HUES6 (cell line): Measurements from ENCODE around the gene MUC5B.

ENCODE experiments used
- H3K27ac ChIP-seq: 2 replicates; pipeline ENCODE4 v1.7.0; 2013; ENCODE audit warnings: low read depth, mild to moderate bottlenecking, low read length, inconsistent platforms
- H3K27me3 ChIP-seq: 2 replicates; pipeline ENCODE4 v1.6.1; 2013; ENCODE audit warnings: low read length; ENCODE audit not compliant: control insufficient read depth, insufficient read depth
- H3K36me3 ChIP-seq: 2 replicates; pipeline ENCODE4 v1.6.1; 2013; ENCODE audit warnings: low read length; ENCODE audit not compliant: control insufficient read depth, insufficient read depth
- H3K4me1 ChIP-seq: 2 replicates; pipeline ENCODE4 v1.6.1; 2013; ENCODE audit warnings: low read length; ENCODE audit not compliant: control insufficient read depth, insufficient read depth
- H3K4me3 ChIP-seq: 2 replicates; pipeline ENCODE4 v1.5.1; 2013; ENCODE audit warnings: low read depth, low read length
- H3K9ac ChIP-seq: one replicate; pipeline ENCODE4 v1.6.1; 2013; ENCODE audit warnings: mild to moderate bottlenecking, low read length
- H3K9me3 ChIP-seq: 2 replicates; pipeline ENCODE4 v1.6.1; 2013; ENCODE audit warnings: low read depth, low read length; ENCODE audit not compliant: control insufficient read depth, insufficient read depth

The MUC5B gene

GRCh38 chr11:1251236-1251770 is 28.4 kb downstream of the MUC5B start:
- H3K9ac ChIP-seq, result no peak overlapping the region
- no peak overlapping the region for H3K4me3 ChIP-seq
- peaks cover 28% of the 10 kb centered on the region for H3K9me3 ChIP-seq
- H3K27me3 ChIP-seq, result no peaks in the 10 kb centered on the region
- no peaks in the 10 kb centered on the region for H3K36me3 ChIP-seq
- H3K27ac ChIP-seq, result no peak overlapping the region
- no peaks in the 10 kb centered on the region for H3K4me1 ChIP-seq

- peaks cover 23% of the 10 kb centered on the region for H3K9me3 ChIP-seq
- H3K27ac ChIP-seq, result no peak overlapping the region
- no peak overlapping the region for H3K4me3 ChIP-seq
- H3K9ac ChIP-seq, result no peak overlapping the region
- H3K36me3 ChIP-seq, result no peaks in the 10 kb centered on the region
- no peaks in the 10 kb centered on the region for H3K4me1 ChIP-seq
- H3K27me3 ChIP-seq, result no peaks in the 10 kb centered on the region
Observed at GRCh38 chr11:1252371-1253102, 29.7 kb downstream of the MUC5B start.

DNA sequence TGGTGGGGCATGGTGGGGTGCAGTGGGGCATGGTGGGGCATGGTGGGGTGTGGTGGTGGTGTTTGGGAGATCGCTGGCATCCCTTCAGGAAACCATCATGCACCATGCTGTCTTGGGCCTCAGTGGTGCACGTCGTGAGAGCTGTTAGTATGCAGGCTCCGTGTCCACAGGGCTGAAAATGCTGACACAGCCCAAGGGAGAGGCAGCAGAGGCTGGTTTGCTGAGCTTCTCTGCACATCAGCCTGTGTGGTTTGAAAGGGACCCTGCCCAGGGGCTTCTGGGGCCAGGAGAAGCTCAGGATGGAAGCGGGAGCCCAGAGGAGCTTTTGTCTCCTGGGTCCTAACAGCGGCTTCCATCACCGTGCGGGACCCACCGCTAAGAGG is 30.2 kb downstream of the MUC5B start:
- Histone ChIP-seq H3K9me3 (peaks cover 23% of the 10 kb centered on the region), H3K27me3 (no peaks in the 10 kb centered on the region), H3K9ac (no peak overlapping the region), H3K4me1 (no peaks in the 10 kb centered on the region), H3K27ac (no peak overlapping the region), H3K36me3 (no peaks in the 10 kb centered on the region), H3K4me3 (no peak overlapping the region)

- Histone ChIP-seq H3K36me3 (no peaks in the 10 kb centered on the region), H3K4me3 (no peak overlapping the region), H3K9me3 (peaks cover 20% of the 10 kb centered on the region), H3K27me3 (no peaks in the 10 kb centered on the region), H3K4me1 (no peaks in the 10 kb centered on the region), H3K9ac (no peak overlapping the region), H3K27ac (no peak overlapping the region)
Observed at GRCh38 chr11:1254086-1254648, 31.3 kb downstream of the MUC5B start.

GRCh38 chr11:1254733-1255132 is 31.9 kb downstream of the MUC5B start:
- Histone ChIP-seq H3K9ac (no peak overlapping the region), H3K4me1 (peaks cover 4% of the 10 kb centered on the region)

GRCh38 chr11:1255151-1255550 is 32.3 kb downstream of the MUC5B start:
- H3K9ac ChIP-seq, result no peak overlapping the region
- no peaks in the 10 kb centered on the region for H3K27me3 ChIP-seq
- H3K36me3 ChIP-seq, result no peaks in the 10 kb centered on the region
- peaks cover 14% of the 10 kb centered on the region for H3K9me3 ChIP-seq
- no peak overlapping the region for H3K4me3 ChIP-seq
- no peak overlapping the region for H3K27ac ChIP-seq
- peaks cover 6% of the 10 kb centered on the region for H3K4me1 ChIP-seq

More at GRCh38 chr11:1254733-1255132, 31.9 kb downstream of the MUC5B start:
- Histone ChIP-seq H3K27me3 (no peaks in the 10 kb centered on the region), H3K4me3 (no peak overlapping the region), H3K9me3 (peaks cover 17% of the 10 kb centered on the region), H3K36me3 (no peaks in the 10 kb centered on the region), H3K27ac (no peak overlapping the region)

DNA sequence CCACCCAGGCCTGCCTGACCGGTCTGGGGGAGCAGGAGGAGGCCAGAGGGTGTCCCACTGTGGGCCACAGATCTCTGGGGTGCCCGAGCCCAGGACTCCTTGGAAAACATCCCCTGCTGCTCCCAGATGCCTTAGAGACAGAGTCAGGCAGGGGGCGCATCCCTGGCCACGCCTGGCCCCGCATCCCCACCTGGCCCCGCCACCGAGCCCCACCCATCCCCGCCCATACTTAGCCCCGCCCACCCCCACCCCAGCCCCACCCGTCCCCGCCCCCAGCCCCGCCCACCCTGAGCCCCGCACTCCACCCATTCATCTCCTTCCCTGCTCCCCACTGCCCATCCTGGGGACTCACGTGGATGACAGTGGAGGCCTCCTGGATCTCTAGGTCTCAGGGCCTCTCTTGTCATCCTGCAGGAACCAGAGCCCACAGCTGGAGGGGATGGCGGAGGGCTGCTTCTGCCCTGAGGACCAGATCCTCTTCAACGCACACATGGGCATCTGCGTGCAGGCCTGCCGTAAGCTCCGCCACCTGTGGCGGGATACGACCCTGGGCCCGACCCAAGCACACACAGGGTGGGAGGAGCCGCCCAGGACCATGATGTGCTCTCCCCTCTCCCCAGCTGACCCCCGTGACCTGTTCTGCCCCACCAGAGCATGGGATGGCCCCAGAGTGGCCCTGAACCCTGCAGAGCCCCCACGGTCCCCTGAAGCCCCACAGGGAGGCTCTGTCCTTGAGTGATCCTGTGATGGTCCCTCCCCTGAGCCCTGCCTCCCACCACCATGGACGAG is 33.6 kb downstream of the MUC5B start:
- Histone ChIP-seq H3K9ac (no peak overlapping the region), H3K27me3 (no peaks in the 10 kb centered on the region), H3K4me1 (peaks cover 11% of the 10 kb centered on the region), H3K4me3 (no peak overlapping the region), H3K36me3 (no peaks in the 10 kb centered on the region), H3K9me3 (peaks cover 7% of the 10 kb centered on the region), H3K27ac (no peak overlapping the region)

DNA sequence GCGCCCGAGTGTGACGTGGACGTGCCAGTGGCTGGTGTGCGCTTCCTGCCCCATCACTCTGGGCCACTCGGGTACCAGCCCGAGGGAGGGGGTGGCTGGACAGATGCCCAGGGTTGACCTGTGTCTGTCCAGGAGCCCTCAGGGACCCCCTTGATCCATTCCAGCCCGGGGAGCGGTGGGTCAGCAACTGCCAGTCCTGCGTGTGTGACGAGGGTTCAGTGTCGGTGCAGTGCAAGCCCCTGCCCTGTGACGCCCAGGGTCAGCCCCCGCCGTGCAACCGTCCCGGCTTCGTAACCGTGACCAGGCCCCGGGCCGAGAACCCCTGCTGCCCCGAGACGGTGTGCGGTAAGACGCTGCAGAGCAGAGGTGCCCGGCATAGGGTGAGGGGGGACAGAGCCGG is 34.5 kb downstream of the MUC5B start:
- Histone ChIP-seq H3K27ac (no peak overlapping the region), H3K9ac (no peak overlapping the region), H3K36me3 (no peaks in the 10 kb centered on the region), H3K9me3 (no peaks in the 10 kb centered on the region; the same call in 1 of the 2 replicates), H3K4me3 (no peak overlapping the region), H3K4me1 (peaks cover 16% of the 10 kb centered on the region), H3K27me3 (no peaks in the 10 kb centered on the region)

DNA sequence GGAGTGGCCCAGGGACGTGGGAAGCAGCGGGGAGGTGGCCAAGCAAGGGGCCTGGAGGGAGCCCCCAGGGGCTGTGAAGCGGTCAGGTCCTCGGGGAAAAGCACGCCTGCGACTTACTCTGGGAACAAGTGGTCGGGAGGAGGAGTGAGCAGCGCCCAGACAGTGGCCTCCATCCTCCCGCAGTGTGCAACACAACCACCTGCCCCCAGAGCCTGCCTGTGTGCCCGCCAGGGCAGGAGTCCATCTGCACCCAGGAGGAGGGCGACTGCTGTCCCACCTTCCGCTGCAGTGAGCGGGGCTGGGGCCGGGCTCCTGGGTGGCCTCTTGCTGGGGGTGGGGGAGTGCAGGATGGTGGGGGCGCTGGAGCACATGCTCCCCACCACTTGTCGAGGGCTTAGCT is 35.0 kb downstream of the MUC5B start:
- Histone ChIP-seq H3K27me3 (no peaks in the 10 kb centered on the region), H3K36me3 (no peaks in the 10 kb centered on the region), H3K9me3 (no peaks in the 10 kb centered on the region), H3K27ac (no peak overlapping the region), H3K9ac (no peak overlapping the region), H3K4me1 (peaks cover 19% of the 10 kb centered on the region), H3K4me3 (no peak overlapping the region)

GRCh38 chr11:1258401-1259075 is 35.7 kb downstream of the MUC5B start:
- Histone ChIP-seq H3K4me1 (peaks cover 22% of the 10 kb centered on the region), H3K4me3 (no peak overlapping the region), H3K9ac (no peak overlapping the region), H3K27me3 (no peaks in the 10 kb centered on the region), H3K36me3 (no peaks in the 10 kb centered on the region), H3K9me3 (no peaks in the 10 kb centered on the region), H3K27ac (no peak overlapping the region)
